Measurements from ENCODE around the gene ZNF492.
A peak's percentile ranks its signal among the peaks of the same experiment; 100 is the strongest.

ZNF492 gene

GRCh38 chr19:22619371-22619770 is 14.8 kb upstream of the ZNF492 start:
- Histone ChIP-seq H2BK5ac (ENCODE audit: low read length) (no peak overlapping the region), H4K8ac (ENCODE audit: low read depth, low read length) (no peak overlapping the region), H3K23ac (ENCODE audit: low read depth, low read length, poor library complexity) (no peak overlapping the region), H2BK120ac (ENCODE audit: low read depth, low read length) (no peak overlapping the region), H2AFZ (ENCODE audit: low read length) (no peak overlapping the region), H4K91ac (ENCODE audit: low read depth, low read length, poor library complexity) (no peak overlapping the region), H3K9ac (ENCODE audit: low read depth, low read length, poor library complexity) (no peak overlapping the region), H3K4me3 (ENCODE audit: low read length in 2 of 2) (no peak overlapping the region), H3K4ac (ENCODE audit: low read length) (no peak overlapping the region), H3K18ac (ENCODE audit: low read length) (no peak overlapping the region), H3K36me3 (replicated peaks in 1 of 2; ENCODE audit: control insufficient read depth in 2 of 2, insufficient read depth in 2 of 2, low read length in 2 of 2) (no peaks in the 10 kb centered on the region), H3K14ac (ENCODE audit: low read length) (no peak overlapping the region), H3K4me1 (ENCODE audit: control insufficient read depth in 2 of 2, insufficient read depth in 1 of 2, low read depth in 1 of 2, low read length in 2 of 2) (no peaks in the 10 kb centered on the region), H3K9me3 (replicated peaks in 1 of 2; ENCODE audit: control insufficient read depth in 2 of 2, insufficient read depth in 1 of 2, low read depth in 1 of 2, low read length in 2 of 2) (peaks cover 0 to 37% of the 10 kb centered on the region in 2 donors), H3K4me2 (ENCODE audit: insufficient read depth, low read length, poor library complexity, severe bottlenecking) (no peak overlapping the region), H2AK5ac (ENCODE audit: low read depth, low read length) (no peak overlapping the region), H3K27ac (replicated peaks; ENCODE audit: low read length) (no peak overlapping the region), H3K27me3 (ENCODE audit: control insufficient read depth in 3 of 3, insufficient read depth in 3 of 3, low read depth in 1 of 3, low read length in 3 of 3) (no peaks in the 10 kb centered on the region), H3K79me1 (ENCODE audit: low read depth, low read length) (no peaks in the 10 kb centered on the region), H2BK15ac (ENCODE audit: low read length) (no peak overlapping the region), H2BK12ac (ENCODE audit: low read length) (no peak overlapping the region)
- DNase-seq (ENCODE audit: low spot score) = no peak
- no CpG with 5 or more reads among the region's 4 CpGs for WGBS, 2 donors (ENCODE audit: extremely low coverage in 2 of 2, insufficient read length in 2 of 2, insufficient replicate concordance in 1 of 2)

DNA sequence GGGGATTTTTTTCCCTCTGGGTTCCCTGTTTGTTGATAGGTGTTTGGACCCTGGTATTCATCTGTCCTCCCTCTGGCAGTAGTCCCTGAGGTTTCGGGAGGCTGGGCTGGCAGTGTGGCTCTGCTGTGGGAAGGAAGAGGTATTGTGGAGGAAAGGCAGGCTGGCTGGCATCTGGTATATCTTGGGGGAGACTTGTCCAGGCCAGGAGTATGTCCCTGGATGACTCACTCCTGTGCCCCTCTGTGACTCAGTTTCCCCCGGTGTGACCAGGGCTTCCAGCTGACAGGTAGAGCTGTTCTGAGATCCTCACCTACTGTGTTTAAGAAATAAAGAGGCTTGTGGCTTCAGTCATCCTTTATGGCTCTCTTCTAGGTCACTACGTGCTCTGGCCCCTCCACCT is 14.2 kb upstream of the ZNF492 start:
- no CpG with 5 or more reads among the region's 3 CpGs for WGBS, 2 donors (ENCODE audit: extremely low coverage in 2 of 2, insufficient read length in 2 of 2, insufficient replicate concordance in 1 of 2)
- H3K27ac ChIP-seq (replicated peaks; ENCODE audit: low read length) = no peak overlapping the region
- no peak overlapping the region for H4K91ac ChIP-seq (ENCODE audit: low read depth, low read length, poor library complexity)
- H3K9ac ChIP-seq (ENCODE audit: low read depth, low read length, poor library complexity) = no peak overlapping the region
- no peak overlapping the region for H3K14ac ChIP-seq (ENCODE audit: low read length)
- no peak for DNase-seq (ENCODE audit: low spot score)
- H3K18ac ChIP-seq (ENCODE audit: low read length) = no peak overlapping the region
- no peak overlapping the region for H3K4ac ChIP-seq (ENCODE audit: low read length)
- H2AFZ ChIP-seq (ENCODE audit: low read length) = no peak overlapping the region
- no peaks in the 10 kb centered on the region for H3K36me3 ChIP-seq (replicated peaks in 1 of 2; ENCODE audit: control insufficient read depth in 2 of 2, insufficient read depth in 2 of 2, low read length in 2 of 2)
- no peak overlapping the region for H2AK5ac ChIP-seq (ENCODE audit: low read depth, low read length)
- no peak overlapping the region for H2BK12ac ChIP-seq (ENCODE audit: low read length)
- no peak overlapping the region for H3K4me2 ChIP-seq (ENCODE audit: insufficient read depth, low read length, poor library complexity, severe bottlenecking)
- no peak overlapping the region for H4K8ac ChIP-seq (ENCODE audit: low read depth, low read length)
- no peaks in the 10 kb centered on the region for H3K4me1 ChIP-seq (ENCODE audit: control insufficient read depth in 2 of 2, insufficient read depth in 1 of 2, low read depth in 1 of 2, low read length in 2 of 2)
- H3K23ac ChIP-seq (ENCODE audit: low read depth, low read length, poor library complexity) = no peak overlapping the region
- H3K79me1 ChIP-seq (ENCODE audit: low read depth, low read length) = no peaks in the 10 kb centered on the region
- peaks cover 0 to 39% of the 10 kb centered on the region in 2 donors for H3K9me3 ChIP-seq (replicated peaks in 1 of 2; ENCODE audit: control insufficient read depth in 2 of 2, insufficient read depth in 1 of 2, low read depth in 1 of 2, low read length in 2 of 2)
- H2BK15ac ChIP-seq (ENCODE audit: low read length) = no peak overlapping the region
- H2BK120ac ChIP-seq (ENCODE audit: low read depth, low read length) = no peak overlapping the region
- H3K4me3 ChIP-seq (ENCODE audit: low read length in 2 of 2) = no peak overlapping the region
- H2BK5ac ChIP-seq (ENCODE audit: low read length) = no peak overlapping the region
- no peaks in the 10 kb centered on the region for H3K27me3 ChIP-seq (ENCODE audit: control insufficient read depth in 3 of 3, insufficient read depth in 3 of 3, low read depth in 1 of 3, low read length in 3 of 3)

DNA sequence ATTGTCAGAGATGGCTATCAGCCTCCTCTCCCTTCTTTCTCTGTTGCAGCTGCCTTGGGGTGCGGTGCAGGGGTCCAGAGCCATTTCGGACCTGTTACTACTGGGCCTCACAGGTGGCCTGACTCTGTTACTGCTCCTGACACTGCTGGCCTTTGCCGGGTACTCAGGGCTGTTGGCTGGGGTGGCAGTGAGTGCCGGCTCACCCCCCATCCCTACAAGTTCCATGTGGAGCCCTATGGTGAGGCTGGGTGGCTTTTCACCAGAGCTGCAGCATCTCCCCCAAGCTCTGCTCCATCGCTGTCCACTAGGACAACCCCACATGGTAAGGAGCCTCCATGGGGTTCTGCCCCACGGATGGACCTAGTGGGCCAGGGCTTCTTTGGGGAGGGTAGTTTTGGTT is 13.7 kb upstream of the ZNF492 start:
- Histone ChIP-seq H3K23ac (ENCODE audit: low read depth, low read length, poor library complexity) (no peak overlapping the region), H3K79me1 (ENCODE audit: low read depth, low read length) (no peaks in the 10 kb centered on the region), H3K4me2 (ENCODE audit: insufficient read depth, low read length, poor library complexity, severe bottlenecking) (no peak overlapping the region), H3K9me3 (replicated peaks in 1 of 2; ENCODE audit: control insufficient read depth in 2 of 2, insufficient read depth in 1 of 2, low read depth in 1 of 2, low read length in 2 of 2) (peaks cover 0 to 40% of the 10 kb centered on the region in 2 donors), H3K4me1 (ENCODE audit: control insufficient read depth in 2 of 2, insufficient read depth in 1 of 2, low read depth in 1 of 2, low read length in 2 of 2) (no peaks in the 10 kb centered on the region), H3K4me3 (ENCODE audit: low read length in 2 of 2) (peak overlapping the region in 1 of 2 donors; percentile 29), H3K9ac (ENCODE audit: low read depth, low read length, poor library complexity) (no peak overlapping the region), H4K8ac (ENCODE audit: low read depth, low read length) (no peak overlapping the region), H2BK15ac (ENCODE audit: low read length) (no peak overlapping the region), H2AFZ (ENCODE audit: low read length) (no peak overlapping the region), H2BK5ac (ENCODE audit: low read length) (no peak overlapping the region), H2BK120ac (ENCODE audit: low read depth, low read length) (no peak overlapping the region), H3K27me3 (ENCODE audit: control insufficient read depth in 3 of 3, insufficient read depth in 3 of 3, low read depth in 1 of 3, low read length in 3 of 3) (no peaks in the 10 kb centered on the region), H3K4ac (ENCODE audit: low read length) (no peak overlapping the region), H3K27ac (replicated peaks; ENCODE audit: low read length) (no peak overlapping the region), H2BK12ac (ENCODE audit: low read length) (no peak overlapping the region), H2AK5ac (ENCODE audit: low read depth, low read length) (no peak overlapping the region), H3K14ac (ENCODE audit: low read length) (no peak overlapping the region), H3K18ac (ENCODE audit: low read length) (no peak overlapping the region), H4K91ac (ENCODE audit: low read depth, low read length, poor library complexity) (no peak overlapping the region), H3K36me3 (replicated peaks in 1 of 2; ENCODE audit: control insufficient read depth in 2 of 2, insufficient read depth in 2 of 2, low read length in 2 of 2) (no peaks in the 10 kb centered on the region)
- no CpG with 5 or more reads among the region's 6 CpGs for WGBS, 2 donors (ENCODE audit: extremely low coverage in 2 of 2, insufficient read length in 2 of 2, insufficient replicate concordance in 1 of 2)
- DNase-seq (ENCODE audit: low spot score) = no peak

- Histone ChIP-seq H3K4me2 (ENCODE audit: insufficient read depth, low read length, poor library complexity, severe bottlenecking) (no peak overlapping the region), H3K4me3 (ENCODE audit: low read length in 2 of 2) (no peak overlapping the region), H3K18ac (ENCODE audit: low read length) (no peak overlapping the region), H3K27ac (replicated peaks; ENCODE audit: low read length) (no peak overlapping the region), H2BK120ac (ENCODE audit: low read depth, low read length) (no peak overlapping the region), H3K79me1 (ENCODE audit: low read depth, low read length) (no peaks in the 10 kb centered on the region), H2AFZ (ENCODE audit: low read length) (no peak overlapping the region), H3K9me3 (replicated peaks in 1 of 2; ENCODE audit: control insufficient read depth in 2 of 2, insufficient read depth in 1 of 2, low read depth in 1 of 2, low read length in 2 of 2) (peaks cover 3 to 44% of the 10 kb centered on the region in 2 donors), H3K4me1 (ENCODE audit: control insufficient read depth in 2 of 2, insufficient read depth in 1 of 2, low read depth in 1 of 2, low read length in 2 of 2) (no peaks in the 10 kb centered on the region), H4K91ac (ENCODE audit: low read depth, low read length, poor library complexity) (no peak overlapping the region), H3K9ac (ENCODE audit: low read depth, low read length, poor library complexity) (no peak overlapping the region), H2BK12ac (ENCODE audit: low read length) (no peak overlapping the region), H4K8ac (ENCODE audit: low read depth, low read length) (no peak overlapping the region), H2AK5ac (ENCODE audit: low read depth, low read length) (no peak overlapping the region), H3K23ac (ENCODE audit: low read depth, low read length, poor library complexity) (no peak overlapping the region), H3K36me3 (replicated peaks in 1 of 2; ENCODE audit: control insufficient read depth in 2 of 2, insufficient read depth in 2 of 2, low read length in 2 of 2) (no peaks in the 10 kb centered on the region), H2BK5ac (ENCODE audit: low read length) (no peak overlapping the region), H3K27me3 (ENCODE audit: control insufficient read depth in 3 of 3, insufficient read depth in 3 of 3, low read depth in 1 of 3, low read length in 3 of 3) (no peaks in the 10 kb centered on the region), H2BK15ac (ENCODE audit: low read length) (no peak overlapping the region), H3K14ac (ENCODE audit: low read length) (no peak overlapping the region), H3K4ac (ENCODE audit: low read length) (no peak overlapping the region)
- no peak for DNase-seq (ENCODE audit: low spot score)
- no CpG with 5 or more reads among the region's 1 CpG for WGBS, 2 donors (ENCODE audit: extremely low coverage in 2 of 2, insufficient read length in 2 of 2, insufficient replicate concordance in 1 of 2)
Measured at GRCh38 chr19:22620912-22621311, 13.2 kb upstream of the ZNF492 start.
